Stimulated activated CD8-positive, alpha-beta memory T cell treated with anti-CD3 and anti-CD28 coated beads, Interleukin-4, amount 100 ng/mL, for 1 hour (primary cell): ENCODE results near the gene GRIN3B.

ENCODE experiments used
- DNase-seq, 2 donors: peaks; one replicate each; pipeline ENCODE4 v3.0.0-alpha.2; 2020; ENCODE audit warnings: low read depth in 2 of 2, low spot score in 1 of 2

The GRIN3B gene

GRCh38 chr19:1041272-1041834 is 41.1 kb downstream of the GRIN3B start:
- DNase-seq, result no peak

DNA sequence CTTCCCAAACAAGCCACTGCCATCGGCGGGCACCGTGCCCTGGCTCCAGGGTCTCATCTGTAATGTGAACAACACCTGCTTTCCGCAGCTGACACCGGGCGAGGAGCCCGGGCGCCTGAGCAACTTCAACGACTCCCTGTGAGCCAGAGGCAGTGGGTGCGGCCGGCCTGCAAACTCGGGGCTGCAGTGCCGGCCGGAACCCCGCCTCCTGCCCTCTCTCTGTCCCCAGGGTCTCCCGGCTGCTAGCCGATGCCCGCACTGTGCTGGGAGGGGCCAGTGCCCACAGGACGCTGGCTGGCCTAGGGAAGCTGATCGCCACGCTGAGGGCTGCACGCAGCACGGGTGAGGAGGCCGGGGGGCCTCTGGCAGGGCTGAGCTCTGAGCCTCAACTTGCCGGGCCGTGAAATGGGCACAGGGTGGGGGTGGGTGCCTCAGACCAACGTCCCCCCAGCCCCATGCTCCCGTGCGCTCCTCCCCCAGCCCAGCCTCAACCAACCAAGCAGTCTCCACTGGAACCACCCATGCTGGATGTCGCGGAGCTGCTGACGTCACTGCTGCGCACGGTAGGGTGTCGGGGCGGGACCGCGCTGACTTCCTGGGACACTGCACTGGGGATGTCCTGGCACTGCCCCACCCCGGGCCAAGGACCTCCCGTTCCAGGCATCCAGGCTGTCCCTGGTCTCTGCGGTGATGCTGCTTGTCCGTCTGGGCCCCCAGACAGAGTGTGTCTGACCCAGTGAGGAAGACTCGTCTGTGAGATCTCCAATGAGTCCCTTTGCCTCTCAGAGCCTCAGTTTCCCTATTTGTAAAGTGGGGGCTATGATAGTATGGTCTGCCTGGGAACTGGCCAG is 41.8 kb downstream of the GRIN3B start:
- DNase-seq, result no peak

GRCh38 chr19:1042689-1043511 is 42.7 kb downstream of the GRIN3B start:
- DNase-seq, result no peak

- DNase-seq, result no peak
These were observed 45.0 kb downstream of the GRIN3B start for GRCh38 chr19:1045247-1045603.

GRCh38 chr19:1046117-1046626 is 46.0 kb downstream of the GRIN3B start:
- no peak for DNase-seq

DNA sequence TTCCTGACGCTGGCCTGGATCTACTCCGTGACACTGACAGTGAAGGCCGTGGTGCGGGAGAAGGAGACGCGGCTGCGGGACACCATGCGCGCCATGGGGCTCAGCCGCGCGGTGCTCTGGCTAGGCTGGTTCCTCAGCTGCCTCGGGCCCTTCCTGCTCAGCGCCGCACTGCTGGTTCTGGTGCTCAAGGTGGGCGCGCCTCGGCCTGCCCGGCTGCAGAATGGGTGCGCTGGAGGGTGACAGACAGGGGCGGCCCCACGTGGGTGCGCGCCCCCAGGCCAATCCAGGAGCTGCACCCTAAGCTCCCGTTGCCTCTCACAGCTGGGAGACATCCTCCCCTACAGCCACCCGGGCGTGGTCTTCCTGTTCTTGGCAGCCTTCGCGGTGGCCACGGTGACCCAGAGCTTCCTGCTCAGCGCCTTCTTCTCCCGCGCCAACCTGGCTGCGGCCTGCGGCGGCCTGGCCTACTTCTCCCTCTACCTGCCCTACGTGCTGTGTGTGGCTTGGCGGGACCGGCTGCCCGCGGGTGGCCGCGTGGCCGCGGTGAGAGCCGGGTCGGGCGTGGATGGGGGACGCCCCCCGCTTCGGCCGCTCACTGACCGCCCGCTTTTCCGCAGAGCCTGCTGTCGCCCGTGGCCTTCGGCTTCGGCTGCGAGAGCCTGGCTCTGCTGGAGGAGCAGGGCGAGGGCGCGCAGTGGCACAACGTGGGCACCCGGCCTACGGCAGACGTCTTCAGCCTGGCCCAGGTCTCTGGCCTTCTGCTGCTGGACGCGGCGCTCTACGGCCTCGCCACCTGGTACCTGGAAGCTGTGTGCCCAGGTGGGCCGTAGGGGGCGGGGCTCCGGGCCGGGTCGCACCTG is 46.8 kb downstream of the GRIN3B start:
- no peak for DNase-seq

GRCh38 chr19:1047696-1048147 is 47.5 kb downstream of the GRIN3B start:
- DNase-seq, result no peak

DNA sequence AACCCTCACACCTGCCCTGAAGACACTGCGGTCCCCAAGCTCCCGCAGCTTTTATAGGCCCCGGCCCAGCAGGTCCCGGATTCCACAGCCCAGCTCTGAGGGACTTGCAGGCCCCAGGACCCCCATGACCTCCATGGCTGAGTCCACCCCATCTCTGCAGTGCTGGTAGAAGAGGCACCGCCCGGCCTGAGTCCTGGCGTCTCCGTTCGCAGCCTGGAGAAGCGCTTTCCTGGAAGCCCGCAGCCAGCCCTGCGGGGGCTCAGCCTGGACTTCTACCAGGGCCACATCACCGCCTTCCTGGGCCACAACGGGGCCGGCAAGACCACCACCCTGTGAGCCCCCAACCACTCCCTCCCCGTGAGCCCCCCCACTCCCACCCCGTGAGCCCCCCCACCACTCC is 48.9 kb downstream of the GRIN3B start:
- no peak for DNase-seq

GRCh38 chr19:1049800-1050199 is 49.6 kb downstream of the GRIN3B start:
- no peak for DNase-seq

GRCh38 chr19:1050989-1051788 is 51.0 kb downstream of the GRIN3B start:
- DNase-seq, result no peak

DNA sequence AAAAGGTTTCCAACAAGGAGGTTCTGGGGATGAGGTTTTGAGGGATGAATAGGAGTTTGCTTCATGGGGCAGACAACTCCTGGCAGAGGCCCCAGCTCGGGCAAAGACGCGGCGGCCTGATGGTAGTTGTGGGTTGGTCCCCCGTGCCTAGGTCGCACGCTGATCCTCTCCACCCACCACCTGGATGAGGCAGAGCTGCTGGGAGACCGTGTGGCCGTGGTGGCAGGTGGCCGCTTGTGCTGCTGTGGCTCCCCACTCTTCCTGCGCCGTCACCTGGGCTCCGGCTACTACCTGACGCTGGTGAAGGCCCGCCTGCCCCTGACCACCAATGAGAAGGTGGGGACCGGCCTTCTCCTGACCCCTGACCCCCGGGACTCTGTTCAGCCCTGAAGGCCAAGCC is 51.6 kb downstream of the GRIN3B start:
- DNase-seq, result no peak

DNA sequence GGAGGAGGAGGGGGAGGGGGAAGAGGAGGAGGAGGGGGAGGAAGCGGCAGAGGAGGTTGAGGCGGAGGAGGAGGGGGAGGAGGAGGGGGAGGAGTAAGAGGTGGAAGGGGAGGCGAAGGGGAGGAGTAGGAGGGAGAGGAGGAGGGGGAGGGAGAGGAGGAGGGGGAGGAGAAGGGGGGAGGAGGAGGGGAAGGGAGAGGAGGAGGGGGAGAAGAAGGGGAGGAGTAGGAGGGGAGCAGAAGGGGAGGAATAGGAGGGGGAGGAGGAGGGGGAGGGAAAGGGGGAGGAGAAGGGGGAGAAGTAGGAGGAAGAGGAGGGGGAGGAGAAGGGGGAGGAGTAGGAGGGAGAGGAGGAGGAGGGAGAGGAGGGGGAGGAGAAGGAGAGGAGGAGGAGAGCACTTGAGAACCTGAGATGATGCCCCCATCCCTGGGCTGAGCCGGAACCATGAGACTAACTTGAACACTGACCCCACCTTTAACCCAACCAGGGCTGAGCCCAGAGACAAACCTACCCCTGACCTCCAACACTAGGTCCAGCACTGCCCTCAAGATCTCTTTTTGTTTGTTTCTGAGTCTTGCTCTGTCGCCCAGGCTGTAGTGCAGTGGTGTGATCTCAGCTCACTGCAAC is 52.2 kb downstream of the GRIN3B start:
- no peak for DNase-seq

DNA sequence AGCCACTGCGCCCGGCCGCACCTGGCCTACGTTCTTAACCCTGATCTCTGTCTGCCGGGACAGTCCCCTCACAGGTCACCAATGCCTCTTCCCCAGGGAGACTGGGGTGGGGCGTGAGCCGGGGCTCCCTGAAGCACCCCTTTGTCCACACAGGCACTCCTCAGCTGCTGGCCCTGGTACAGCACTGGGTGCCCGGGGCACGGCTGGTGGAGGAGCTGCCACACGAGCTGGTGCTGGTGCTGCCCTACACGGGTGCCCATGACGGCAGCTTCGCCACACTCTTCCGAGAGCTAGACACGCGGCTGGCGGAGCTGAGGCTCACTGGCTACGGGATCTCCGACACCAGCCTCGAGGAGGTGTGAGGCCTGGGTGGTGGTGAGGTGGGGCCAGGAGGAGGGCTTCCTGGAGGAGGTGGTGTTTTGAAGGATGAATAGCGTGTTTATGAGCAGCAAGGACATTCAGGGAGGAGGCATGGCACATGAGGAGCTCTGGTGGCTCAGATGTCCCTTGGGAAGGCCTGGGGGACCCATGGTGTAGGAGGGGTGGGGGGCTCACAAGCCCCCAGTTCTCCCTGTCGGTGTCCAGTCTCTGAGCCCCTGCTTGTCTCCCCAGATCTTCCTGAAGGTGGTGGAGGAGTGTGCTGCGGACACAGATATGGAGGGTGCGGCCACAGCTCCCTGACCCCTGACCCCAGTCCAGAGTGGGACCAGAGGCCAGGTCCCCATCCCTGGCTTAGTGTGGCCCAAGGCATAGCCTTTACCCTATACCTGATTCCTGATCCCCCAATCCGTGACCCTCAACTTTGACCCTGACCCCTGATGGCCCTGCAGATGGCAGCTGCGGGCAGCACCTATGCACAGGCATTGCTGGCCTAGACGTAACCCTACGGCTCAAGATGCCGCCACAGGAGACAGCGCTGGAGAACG is 53.2 kb downstream of the GRIN3B start:
- DNase-seq, result no peak

DNA sequence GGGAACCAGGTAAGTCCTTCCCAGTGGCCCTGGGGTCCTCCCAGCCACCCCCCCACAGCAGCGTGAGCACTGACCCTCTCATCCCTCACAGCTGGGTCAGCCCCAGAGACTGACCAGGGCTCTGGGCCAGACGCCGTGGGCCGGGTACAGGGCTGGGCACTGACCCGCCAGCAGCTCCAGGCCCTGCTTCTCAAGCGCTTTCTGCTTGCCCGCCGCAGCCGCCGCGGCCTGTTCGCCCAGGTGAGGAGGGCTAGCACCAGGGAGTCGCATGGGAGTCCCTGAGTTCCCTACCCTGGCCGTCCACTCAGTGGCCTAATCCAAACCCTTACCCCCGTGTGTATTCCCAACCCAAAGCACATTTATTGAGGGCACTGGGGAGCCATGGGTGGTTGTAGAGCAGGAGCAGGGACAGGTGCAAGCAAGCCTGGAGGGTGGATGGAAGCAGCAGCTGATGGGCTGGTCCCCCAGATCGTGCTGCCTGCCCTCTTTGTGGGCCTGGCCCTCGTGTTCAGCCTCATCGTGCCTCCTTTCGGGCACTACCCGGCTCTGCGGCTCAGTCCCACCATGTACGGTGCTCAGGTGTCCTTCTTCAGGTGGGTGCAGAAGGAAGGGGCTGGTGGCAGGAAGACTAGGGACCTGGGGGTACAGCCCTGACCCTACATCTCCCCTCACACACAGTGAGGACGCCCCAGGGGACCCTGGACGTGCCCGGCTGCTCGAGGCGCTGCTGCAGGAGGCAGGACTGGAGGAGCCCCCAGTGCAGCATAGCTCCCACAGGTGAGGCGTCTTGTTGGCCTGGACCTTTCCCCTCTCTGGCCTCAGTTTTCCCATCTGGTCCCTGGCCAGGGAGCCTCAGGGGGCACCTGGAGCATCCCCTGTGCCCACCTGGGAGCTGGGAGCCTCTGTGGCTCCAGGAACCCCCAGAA is 54.1 kb downstream of the GRIN3B start:
- DNase-seq, result no peak

DNA sequence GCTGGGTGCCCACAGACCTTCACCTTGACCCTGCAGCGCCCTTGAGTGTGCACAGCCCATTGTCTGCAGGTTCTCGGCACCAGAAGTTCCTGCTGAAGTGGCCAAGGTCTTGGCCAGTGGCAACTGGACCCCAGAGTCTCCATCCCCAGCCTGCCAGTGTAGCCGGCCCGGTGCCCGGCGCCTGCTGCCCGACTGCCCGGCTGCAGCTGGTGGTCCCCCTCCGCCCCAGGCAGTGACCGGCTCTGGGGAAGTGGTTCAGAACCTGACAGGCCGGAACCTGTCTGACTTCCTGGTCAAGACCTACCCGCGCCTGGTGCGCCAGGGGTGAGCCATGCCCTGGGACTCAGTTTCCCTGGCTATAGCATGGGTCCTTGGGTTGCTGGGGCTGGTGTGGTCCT is 54.8 kb downstream of the GRIN3B start:
- no peak for DNase-seq

- DNase-seq, result no peak
These were observed 55.8 kb downstream of the GRIN3B start for GRCh38 chr19:1055886-1056620.
